T-cell (primary cell): Measurements from ENCODE around the gene PTPRD. TPM values are rescaled to one million over a fixed set of nuclear protein-coding genes. Genes with fewer than 3 reads are reported as not detected.

Source experiments
- ATAC-seq, 4 experiments: fragments of 200-7000 bp in 3 of 4; fragments of 150-1000 bp in 1 of 4; cut with Tn5 transposase; replicated peaks in 1 of 4; 1 replicate in 3 of 4; 2 replicates in 1 of 4; pipeline ENCODE4 v1.10.0; 2021; ENCODE audit warnings: moderate library complexity in 3 of 4, mild to moderate bottlenecking in 2 of 4, moderate number of reproducible peaks in 1 of 4
- CTCF ChIA-PET, 2 donors: fragments of 300-600 bp; sonication (Branson Sonifier 250); formaldehyde crosslinking; loops; one replicate each; lab custom pipeline; 2022; ENCODE audit warnings: antibody characterized with exemption in 2 of 2; lab: Charles Lee
- POLR2A ChIA-PET, 2 donors: fragments of 300-600 bp; sonication (Branson Sonifier 250); formaldehyde crosslinking; loops; one replicate each; lab custom pipeline; 2022; ENCODE audit warnings: antibody characterized with exemption in 2 of 2; lab: Charles Lee
- DNase-seq, 35 experiments: peaks; one replicate each; pipeline versions ENCODE4 v3.0.0 to v3.0.0-alpha.2; 2013 to 2023
- H3K27ac ChIP-seq: one replicate; pipeline ENCODE4 v1.5.1; 2013; ENCODE audit warnings: low read length
- H3K27me3 ChIP-seq, 2 experiments: replicated peaks in 1 of 2; 1 replicate in 1 of 2; 2 replicates in 1 of 2; pipeline versions ENCODE4 v1.6.1 to v1.7.0; 2013; ENCODE audit warnings: low read length in 1 of 2, mixed read lengths in 1 of 2; ENCODE audit not compliant: control insufficient read depth in 2 of 2, insufficient read depth in 2 of 2; ENCODE audit errors: extremely low read depth in 1 of 2
- H3K36me3 ChIP-seq, 2 donors: 1 replicate in 1 of 2; 2 replicates in 1 of 2; pipeline versions ENCODE4 v1.6.1 to v1.7.0; 2013; ENCODE audit warnings: low read length in 1 of 2; ENCODE audit not compliant: control insufficient read depth in 2 of 2, insufficient read depth in 1 of 2; ENCODE audit errors: extremely low read depth in 1 of 2
- H3K4me1 ChIP-seq, 2 experiments: 1 replicate in 1 of 2; 2 replicates in 1 of 2; pipeline versions ENCODE4 v1.6.1 to v1.7.0; 2013; ENCODE audit warnings: low read length in 2 of 2, mixed read lengths in 1 of 2; ENCODE audit not compliant: insufficient read depth in 2 of 2, control insufficient read depth in 1 of 2; ENCODE audit errors: extremely low read depth in 1 of 2
- H3K4me3 ChIP-seq, 2 donors: 1 replicate in 1 of 2; 2 replicates in 1 of 2; pipeline versions ENCODE4 v1.5.1 to v1.7.0; 2013; ENCODE audit warnings: mild to moderate bottlenecking in 2 of 2, low read length in 1 of 2, moderate library complexity in 1 of 2; ENCODE audit not compliant: control insufficient read depth in 1 of 2; ENCODE audit errors: extremely low read depth in 1 of 2
- H3K9me3 ChIP-seq: 2 replicates; pipeline ENCODE4 v1.7.0; 2013
- H3K27ac Mint-ChIP-seq, 2 donors: one replicate each; pipeline ENCODE4 v1.8.0; 2020 to 2021; ENCODE audit warnings: mild to moderate bottlenecking in 2 of 2, mixed read lengths in 2 of 2
- H3K27me3 Mint-ChIP-seq, 2 donors: one replicate each; pipeline ENCODE4 v1.8.0; 2021 to 2022; ENCODE audit warnings: mixed read lengths in 2 of 2
- H3K36me3 Mint-ChIP-seq: one replicate; pipeline ENCODE4 v1.8.0; 2021; ENCODE audit warnings: mixed read lengths
- H3K4me1 Mint-ChIP-seq, 3 donors: one replicate each; pipeline ENCODE4 v1.8.0; 2020 to 2022; ENCODE audit warnings: mixed read lengths in 3 of 3, mild to moderate bottlenecking in 1 of 3
- H3K4me3 Mint-ChIP-seq, 3 donors: one replicate each; pipeline ENCODE4 v1.8.0; 2020 to 2022; ENCODE audit warnings: mild to moderate bottlenecking in 3 of 3, mixed read lengths in 3 of 3, moderate library complexity in 3 of 3
- H3K9me3 Mint-ChIP-seq, 3 donors: one replicate each; pipeline ENCODE4 v1.8.0; 2020 to 2022; ENCODE audit warnings: mixed read lengths in 3 of 3
- WGBS: methylation state at CpG from one replicate; pipeline ENCODE4 v1.1.5; 2013; ENCODE audit warnings: missing lambda C conversion rate; ENCODE audit not compliant: insufficient coverage; 5-methylcytosine and 5-hydroxymethylcytosine counted together
- total RNA-seq, 35 experiments: library from RNA in 6 of 35; stranded (reverse) in 6 of 35; fragments of 120-200 nt in 1 of 35; gene quantifications; one replicate each; pipeline versions ENCODE4 v1.2.1 to v1.2.4 and lab custom pipeline; 2013 to 2026

PTPRD gene
- total RNA-seq, 5 donors from 2014 or later (not counting 1 experiment from before 2014, with no cell fraction given) = 0.13 to 0.61 (median 0.38) TPM; not detected in 2

- DNase-seq (no peak), ATAC-seq (no peak)
- Histone ChIP-seq H3K27ac (no peak overlapping the region), H3K27me3 (no peaks in the 10 kb centered on the region), H3K4me1 (no peaks in the 10 kb centered on the region), H3K9me3 (no peaks in the 10 kb centered on the region), H3K4me3 (no peak overlapping the region), H3K36me3 (no peaks in the 10 kb centered on the region)
- Mint-ChIP-seq H3K27ac (no peak overlapping the region), H3K27me3 (peaks cover 0 to 2% of the 10 kb centered on the region in 2 donors), H3K9me3 (no peaks in the 10 kb centered on the region), H3K36me3 (no peaks in the 10 kb centered on the region), H3K4me3 (no peak overlapping the region), H3K4me1 (no peaks in the 10 kb centered on the region)
- CTCF ChIA-PET = no interaction called here
- 80% methylated on average over 1 of the region's 1 CpG for WGBS
- POLR2A ChIA-PET = no interaction called here
These were observed 1887.2 kb downstream of the PTPRD start for GRCh38 chr9:8725635-8726034.

GRCh38 chr9:8724284-8725018 lies 1888.4 kb downstream of the PTPRD start:
- no peaks in the 10 kb centered on the region for H3K36me3 Mint-ChIP-seq
- Histone ChIP-seq H3K4me3 (no peak overlapping the region), H3K27me3 (no peaks in the 10 kb centered on the region), H3K9me3 (no peaks in the 10 kb centered on the region), H3K36me3 (no peaks in the 10 kb centered on the region), H3K4me1 (no peaks in the 10 kb centered on the region), H3K27ac (no peak overlapping the region)
- DNase-seq (no peak), ATAC-seq (no peak)
- POLR2A ChIA-PET = no interaction called here
- peaks cover 0 to 2% (median 0%) of the 10 kb centered on the region in 3 donors for H3K4me1 Mint-ChIP-seq
- 80% methylated on average over 1 of the region's 11 CpGs for WGBS
- peaks cover 0 to 2% of the 10 kb centered on the region in 2 donors for H3K27me3 Mint-ChIP-seq
- H3K9me3 Mint-ChIP-seq = no peaks in the 10 kb centered on the region
- no peak overlapping the region for H3K4me3 Mint-ChIP-seq
- CTCF ChIA-PET = no interaction called here
- no peak overlapping the region for H3K27ac Mint-ChIP-seq

DNA sequence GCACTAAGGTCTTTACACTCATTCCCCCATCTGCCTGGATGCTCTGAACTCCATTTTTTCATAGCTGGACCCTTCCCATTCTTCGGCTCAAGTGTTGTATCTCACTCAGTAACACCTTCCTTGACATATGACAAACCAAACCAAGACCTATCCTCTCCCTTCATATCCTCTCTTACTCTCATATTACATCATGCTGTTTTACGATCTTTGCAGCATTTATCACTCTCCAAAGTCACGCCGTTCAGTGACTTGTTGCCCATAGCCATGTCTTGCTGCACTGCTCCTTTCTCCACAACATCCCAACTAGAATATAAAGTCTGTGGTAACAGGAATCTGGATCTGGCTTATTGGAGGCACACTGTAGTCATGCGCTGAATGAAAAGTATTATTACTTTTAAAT lies 1889.6 kb downstream of the PTPRD start:
- Mint-ChIP-seq H3K9me3 (no peaks in the 10 kb centered on the region), H3K4me1 (peaks cover 0 to 2% (median 0%) of the 10 kb centered on the region in 3 donors), H3K27me3 (no peaks in the 10 kb centered on the region), H3K27ac (no peak overlapping the region), H3K36me3 (no peaks in the 10 kb centered on the region), H3K4me3 (no peak overlapping the region)
- Histone ChIP-seq H3K36me3 (no peaks in the 10 kb centered on the region), H3K4me1 (no peaks in the 10 kb centered on the region), H3K9me3 (no peaks in the 10 kb centered on the region), H3K27me3 (no peaks in the 10 kb centered on the region), H3K27ac (no peak overlapping the region), H3K4me3 (no peak overlapping the region)
- DNase-seq (no peak), ATAC-seq (no peak)
- WGBS = 88% methylated on average over 2 of the region's 5 CpGs
- CTCF ChIA-PET = no interaction called here
- POLR2A ChIA-PET = no interaction called here

- H3K27me3 ChIP-seq = no peaks in the 10 kb centered on the region
- H3K36me3 ChIP-seq = no peaks in the 10 kb centered on the region
- ChIA-PET CTCF (no interaction called here), POLR2A (no interaction called here)
- no peaks in the 10 kb centered on the region for H3K9me3 Mint-ChIP-seq
- H3K27ac Mint-ChIP-seq = no peak overlapping the region
- no peak for DNase-seq
- peaks cover 0 to 2% (median 0%) of the 10 kb centered on the region in 3 donors for H3K4me1 Mint-ChIP-seq
- no peak overlapping the region for H3K4me3 Mint-ChIP-seq
- ATAC-seq = no peak
- H3K9me3 ChIP-seq = no peaks in the 10 kb centered on the region
- H3K27ac ChIP-seq = no peak overlapping the region
- no CpG with 5 or more reads among the region's 1 CpG for WGBS
- H3K36me3 Mint-ChIP-seq = no peaks in the 10 kb centered on the region
- H3K4me1 ChIP-seq = no peaks in the 10 kb centered on the region
- H3K27me3 Mint-ChIP-seq = no peaks in the 10 kb centered on the region
- H3K4me3 ChIP-seq = no peak overlapping the region
These were observed 1892.8 kb downstream of the PTPRD start for GRCh38 chr9:8719833-8720486.

DNA sequence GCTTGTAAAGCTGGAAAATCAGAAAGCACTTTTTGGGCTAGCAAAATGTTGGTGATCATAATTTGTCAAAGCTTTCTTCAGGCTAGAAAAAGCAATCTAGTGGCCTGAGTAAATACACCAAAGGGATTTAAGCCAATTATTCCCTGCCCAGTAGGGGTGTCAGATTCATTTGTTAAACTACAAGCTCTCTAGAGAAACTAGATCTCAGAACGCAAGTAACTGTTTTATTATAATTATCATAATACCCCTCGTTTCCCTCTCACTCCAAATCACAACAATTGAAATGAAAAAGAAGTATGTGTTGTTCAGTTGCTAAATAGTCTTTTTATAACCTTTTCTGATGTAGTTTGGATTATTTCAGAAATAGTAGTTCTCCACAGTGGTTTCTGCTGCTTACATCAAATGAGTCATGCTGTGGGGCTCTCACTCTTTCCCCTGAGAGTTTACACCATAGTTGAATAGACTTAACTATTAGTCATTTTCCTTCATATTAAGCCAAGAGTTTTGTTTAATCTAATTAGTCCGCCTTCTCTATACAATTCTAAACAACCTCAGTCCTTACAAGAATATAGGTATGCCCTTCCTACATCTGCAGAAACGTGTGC lies 1894.6 kb downstream of the PTPRD start:
- H3K4me3 ChIP-seq = no peak overlapping the region
- no peaks in the 10 kb centered on the region for H3K4me1 ChIP-seq
- Mint-ChIP-seq H3K36me3 (no peaks in the 10 kb centered on the region), H3K9me3 (no peaks in the 10 kb centered on the region), H3K4me3 (no peak overlapping the region), H3K27me3 (no peaks in the 10 kb centered on the region), H3K4me1 (peaks cover 0 to 2% (median 0%) of the 10 kb centered on the region in 3 donors), H3K27ac (no peak overlapping the region)
- H3K27ac ChIP-seq = no peak overlapping the region
- H3K9me3 ChIP-seq = no peaks in the 10 kb centered on the region
- POLR2A ChIA-PET = no interaction called here
- H3K27me3 ChIP-seq = no peaks in the 10 kb centered on the region
- DNase-seq (no peak), ATAC-seq (no peak)
- CTCF ChIA-PET = no interaction called here
- 55% methylated on average over 2 of the region's 4 CpGs for WGBS
- H3K36me3 ChIP-seq = no peaks in the 10 kb centered on the region

DNA sequence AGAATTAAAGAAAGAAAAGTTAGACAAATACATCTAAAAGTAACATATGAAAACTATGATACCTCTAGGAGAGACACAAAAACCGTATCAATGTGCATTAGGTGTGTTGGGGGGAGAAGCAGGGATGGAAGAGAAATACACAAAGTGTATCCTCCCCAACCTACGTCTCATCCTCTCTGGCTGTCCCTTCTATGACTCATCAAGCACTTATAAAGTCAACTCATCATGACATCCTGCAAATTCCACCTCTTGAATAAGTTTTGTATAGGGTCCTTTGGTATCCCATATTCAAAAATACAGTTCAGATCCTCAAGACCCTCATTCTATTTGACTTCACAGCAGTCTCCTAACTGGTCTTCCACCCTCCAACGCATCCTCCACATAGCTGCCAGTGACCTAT lies 1895.7 kb downstream of the PTPRD start:
- H3K27ac Mint-ChIP-seq = no peak overlapping the region
- H3K9me3 Mint-ChIP-seq = no peaks in the 10 kb centered on the region
- H3K4me1 Mint-ChIP-seq = peaks cover 0 to 2% (median 0%) of the 10 kb centered on the region in 3 donors
- WGBS = 71% methylated on average over 1 of the region's 3 CpGs
- POLR2A ChIA-PET = interaction anchor here in 1 of 2 donors (0.6 kb wide), 1 partner anchor 47 kb away, joined by 3 read pairs; no protein-coding TSS in a partner anchor
- H3K36me3 Mint-ChIP-seq = no peaks in the 10 kb centered on the region
- Histone ChIP-seq H3K36me3 (no peaks in the 10 kb centered on the region), H3K9me3 (no peaks in the 10 kb centered on the region), H3K27me3 (no peaks in the 10 kb centered on the region), H3K4me1 (no peaks in the 10 kb centered on the region), H3K27ac (no peak overlapping the region), H3K4me3 (no peak overlapping the region)
- H3K27me3 Mint-ChIP-seq = no peaks in the 10 kb centered on the region
- CTCF ChIA-PET = no interaction called here
- no peak overlapping the region for H3K4me3 Mint-ChIP-seq
- no peak for ATAC-seq
- DNase-seq = no peak
